CD4-positive, alpha-beta T cell (primary cell): ENCODE results near the gene UPF2. TPM values are rescaled to one million over a fixed set of nuclear protein-coding genes. Genes with fewer than 3 reads are reported as not detected.

Experiments used
- ATAC-seq: fragments of 200-7000 bp; cut with Tn5 transposase; one replicate; pipeline ENCODE4 v1.10.0; 2022; ENCODE audit warnings: mild to moderate bottlenecking; ENCODE audit not compliant: poor library complexity
- CTCF ChIA-PET: fragments of 350-600 bp; sonication (Branson Sonifier 250); formaldehyde crosslinking; loops from one replicate; lab custom pipeline; 2021; ENCODE audit warnings: antibody characterized with exemption, inconsistent platforms; lab: Charles Lee
- POLR2A ChIA-PET: fragments of 350-600 bp; sonication (Branson Sonifier 250); formaldehyde crosslinking; loops from one replicate; lab custom pipeline; 2021; ENCODE audit warnings: antibody characterized with exemption, inconsistent platforms; lab: Charles Lee
- DNase-seq, 14 experiments: peaks; one replicate each; pipeline ENCODE4 v3.0.0-alpha.2; 2013 to 2020; ENCODE audit warnings: mixed read lengths in 2 of 14
- H3K27ac ChIP-seq, 2 donors: one replicate each; pipeline versions ENCODE4 v1.5.1 to v1.7.0; 2013; ENCODE audit warnings: low read length in 2 of 2, low read depth in 1 of 2, mild to moderate bottlenecking in 1 of 2
- H3K27me3 ChIP-seq, 2 experiments: 1 replicate in 1 of 2; 2 replicates in 1 of 2; pipeline versions ENCODE4 v1.6.1 to v1.7.0; 2013; ENCODE audit warnings: low read length in 2 of 2, control low read depth in 1 of 2, mild to moderate bottlenecking in 1 of 2, moderate library complexity in 1 of 2; ENCODE audit not compliant: insufficient read depth in 2 of 2, control insufficient read depth in 1 of 2
- H3K36me3 ChIP-seq: one replicate; pipeline ENCODE4 v1.6.1; 2013; ENCODE audit warnings: low read length, control low read depth; ENCODE audit not compliant: insufficient read depth
- H3K4me1 ChIP-seq: one replicate; pipeline ENCODE4 v1.6.1; 2013; ENCODE audit warnings: low read length, control low read depth; ENCODE audit not compliant: insufficient read depth
- H3K4me3 ChIP-seq: one replicate; pipeline ENCODE4 v1.5.1; 2013; ENCODE audit warnings: mild to moderate bottlenecking, low read length, moderate library complexity
- H3K9me3 ChIP-seq, 2 experiments: 1 replicate in 1 of 2; 2 replicates in 1 of 2; pipeline versions ENCODE4 v1.6.1 to v1.7.0; 2013; ENCODE audit warnings: low read length in 2 of 2, mild to moderate bottlenecking in 2 of 2, control low read depth in 1 of 2, moderate library complexity in 1 of 2; ENCODE audit not compliant: control insufficient read depth in 1 of 2, insufficient read depth in 1 of 2
- H3K27ac Mint-ChIP-seq: one replicate; pipeline ENCODE4 v1.8.0; 2020; ENCODE audit warnings: mixed read lengths
- H3K27me3 Mint-ChIP-seq: one replicate; pipeline ENCODE4 v1.8.0; 2021; ENCODE audit warnings: mixed read lengths
- H3K36me3 Mint-ChIP-seq: one replicate; pipeline ENCODE4 v1.8.0; 2021; ENCODE audit warnings: low read depth, mixed read lengths
- H3K4me1 Mint-ChIP-seq: one replicate; pipeline ENCODE4 v1.8.0; 2021; ENCODE audit warnings: low read depth, mixed read lengths
- H3K4me3 Mint-ChIP-seq: one replicate; pipeline ENCODE4 v1.8.0; 2020; ENCODE audit warnings: mild to moderate bottlenecking, mixed read lengths
- H3K9me3 Mint-ChIP-seq: one replicate; pipeline ENCODE4 v1.8.0; 2020; ENCODE audit warnings: mixed read lengths
- CTCF ChIP-seq: fragments of 200-600 bp; IDR thresholded peaks from one replicate; pipeline ENCODE4 v1.8.0; 2022; ENCODE audit warnings: antibody characterized with exemption, mild to moderate bottlenecking
- intact Hi-C, 2 experiments: fragments of 100-400 bp; cut with DNase I in 1 of 2; cut with micrococcal nuclease in 1 of 2; formaldehyde crosslinking; loops; one replicate each; pipeline versions ENCODE4 v1.15.1 to v1.9.0; 2023 to 2025; cut with DNase I, micrococcal nuclease
- total RNA-seq, 174 experiments: library from RNA in 2 of 174; stranded (reverse) in 2 of 174; gene quantifications; one replicate each; pipeline ENCODE4 v1.2.3 and lab custom pipeline; 2021 to 2026

UPF2 gene
- total RNA-seq, 2 experiments from 2014 or later = 14.5 to 15.3 TPM

- H3K4me3 ChIP-seq = no peak overlapping the region
- no peak for ATAC-seq
- no peaks in the 10 kb centered on the region for H3K9me3 Mint-ChIP-seq
- ChIA-PET CTCF (no interaction called here), POLR2A (no interaction called here)
- no peaks in the 10 kb centered on the region for H3K4me1 Mint-ChIP-seq
- H3K4me3 Mint-ChIP-seq = no peak overlapping the region
- H3K4me1 ChIP-seq = no peaks in the 10 kb centered on the region
- H3K27me3 Mint-ChIP-seq = no peaks in the 10 kb centered on the region
- H3K36me3 Mint-ChIP-seq = peaks cover 41% of the 10 kb centered on the region
- intact Hi-C loops = no loop called here
- H3K27me3 ChIP-seq = no peaks in the 10 kb centered on the region
- no peak overlapping the region for H3K27ac ChIP-seq
- H3K27ac Mint-ChIP-seq = peak overlapping the region; percentile 45
- H3K36me3 ChIP-seq = peaks cover 31% of the 10 kb centered on the region
- TF ChIP-seq CTCF = no peak
- DNase-seq = no peak
- H3K9me3 ChIP-seq = no peaks in the 10 kb centered on the region
Measured at GRCh38 chr10:11918384-11918783, 124.2 kb downstream of the UPF2 start.

DNA sequence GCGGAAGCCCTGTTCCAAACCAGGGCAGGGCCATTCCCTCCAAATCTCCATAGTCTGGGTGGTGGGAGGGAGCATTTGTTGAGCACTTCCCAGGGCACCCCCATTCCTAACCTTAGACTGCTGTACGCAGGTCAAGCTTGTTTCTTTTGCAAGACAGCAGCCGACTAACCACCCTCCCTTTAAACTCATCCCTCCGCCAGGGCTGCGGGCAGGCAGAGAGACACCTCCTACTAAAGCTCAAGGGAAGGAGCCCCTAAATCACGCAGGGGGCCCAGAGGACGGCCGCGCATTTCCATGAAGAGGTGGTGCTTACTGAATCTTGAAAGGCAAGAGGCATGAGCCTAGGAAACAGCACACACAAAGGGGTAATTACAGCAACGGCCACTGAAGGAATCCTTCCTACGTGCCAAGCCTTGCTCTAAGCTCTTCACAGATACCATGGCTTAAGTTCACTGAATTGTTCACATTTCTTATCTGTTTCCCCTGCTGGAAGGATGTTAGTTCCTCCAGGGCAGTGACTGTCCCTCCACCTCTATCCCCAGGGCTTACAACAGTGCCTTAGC lies 129.4 kb downstream of the UPF2 start:
- Mint-ChIP-seq H3K4me1 (no peaks in the 10 kb centered on the region), H3K27ac (no peak overlapping the region), H3K27me3 (no peaks in the 10 kb centered on the region), H3K36me3 (no peaks in the 10 kb centered on the region), H3K9me3 (no peaks in the 10 kb centered on the region), H3K4me3 (no peak overlapping the region)
- no peaks in the 10 kb centered on the region for H3K27me3 ChIP-seq
- ChIA-PET POLR2A (no interaction called here), CTCF (no interaction called here)
- H3K9me3 ChIP-seq = no peaks in the 10 kb centered on the region
- H3K4me1 ChIP-seq = no peaks in the 10 kb centered on the region
- no peak overlapping the region for H3K27ac ChIP-seq
- ATAC-seq (no peak), DNase-seq (no peak)
- intact Hi-C loops = no loop called here
- no peak for TF ChIP-seq CTCF
- H3K36me3 ChIP-seq = no peaks in the 10 kb centered on the region
- H3K4me3 ChIP-seq = no peak overlapping the region

- ChIA-PET CTCF (no interaction called here), POLR2A (no interaction called here)
- Histone ChIP-seq H3K9me3 (no peaks in the 10 kb centered on the region), H3K27me3 (no peaks in the 10 kb centered on the region), H3K4me3 (no peak overlapping the region), H3K4me1 (no peaks in the 10 kb centered on the region), H3K36me3 (no peaks in the 10 kb centered on the region), H3K27ac (no peak overlapping the region)
- no peaks in the 10 kb centered on the region for H3K36me3 Mint-ChIP-seq
- H3K27me3 Mint-ChIP-seq = no peaks in the 10 kb centered on the region
- H3K9me3 Mint-ChIP-seq = no peaks in the 10 kb centered on the region
- ATAC-seq = no peak
- DNase-seq = no peak
- H3K4me1 Mint-ChIP-seq = no peaks in the 10 kb centered on the region
- TF ChIP-seq CTCF = no peak
- intact Hi-C loops = no loop called here
- no peak overlapping the region for H3K4me3 Mint-ChIP-seq
- H3K27ac Mint-ChIP-seq = no peak overlapping the region
Measured at GRCh38 chr10:11910102-11910501, 132.5 kb downstream of the UPF2 start.
